Measurements from ENCODE around the gene KCNJ10.

The KCNJ10 gene

GRCh38 chr1:160063176-160063575 is 6.8 kb downstream of the KCNJ10 start:
- TF ChIP-seq, protein P1, sequence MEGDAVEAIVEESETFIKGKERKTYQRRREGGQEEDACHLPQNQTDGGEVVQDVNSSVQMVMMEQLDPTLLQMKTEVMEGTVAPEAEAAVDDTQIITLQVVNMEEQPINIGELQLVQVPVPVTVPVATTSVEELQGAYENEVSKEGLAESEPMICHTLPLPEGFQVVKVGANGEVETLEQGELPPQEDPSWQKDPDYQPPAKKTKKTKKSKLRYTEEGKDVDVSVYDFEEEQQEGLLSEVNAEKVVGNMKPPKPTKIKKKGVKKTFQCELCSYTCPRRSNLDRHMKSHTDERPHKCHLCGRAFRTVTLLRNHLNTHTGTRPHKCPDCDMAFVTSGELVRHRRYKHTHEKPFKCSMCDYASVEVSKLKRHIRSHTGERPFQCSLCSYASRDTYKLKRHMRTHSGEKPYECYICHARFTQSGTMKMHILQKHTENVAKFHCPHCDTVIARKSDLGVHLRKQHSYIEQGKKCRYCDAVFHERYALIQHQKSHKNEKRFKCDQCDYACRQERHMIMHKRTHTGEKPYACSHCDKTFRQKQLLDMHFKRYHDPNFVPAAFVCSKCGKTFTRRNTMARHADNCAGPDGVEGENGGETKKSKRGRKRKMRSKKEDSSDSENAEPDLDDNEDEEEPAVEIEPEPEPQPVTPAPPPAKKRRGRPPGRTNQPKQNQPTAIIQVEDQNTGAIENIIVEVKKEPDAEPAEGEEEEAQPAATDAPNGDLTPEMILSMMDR (conservative IDR thresholded peaks at IDR 0.05) = no peak
- H3K27ac ChIP-seq = no peak overlapping the region

- no peak overlapping the region for H3K27ac ChIP-seq
- TF ChIP-seq, protein P1 (conservative IDR thresholded peaks at IDR 0.05) = no peak
Measured at GRCh38 chr1:160062230-160062532, 7.8 kb downstream of the KCNJ10 start.

DNA sequence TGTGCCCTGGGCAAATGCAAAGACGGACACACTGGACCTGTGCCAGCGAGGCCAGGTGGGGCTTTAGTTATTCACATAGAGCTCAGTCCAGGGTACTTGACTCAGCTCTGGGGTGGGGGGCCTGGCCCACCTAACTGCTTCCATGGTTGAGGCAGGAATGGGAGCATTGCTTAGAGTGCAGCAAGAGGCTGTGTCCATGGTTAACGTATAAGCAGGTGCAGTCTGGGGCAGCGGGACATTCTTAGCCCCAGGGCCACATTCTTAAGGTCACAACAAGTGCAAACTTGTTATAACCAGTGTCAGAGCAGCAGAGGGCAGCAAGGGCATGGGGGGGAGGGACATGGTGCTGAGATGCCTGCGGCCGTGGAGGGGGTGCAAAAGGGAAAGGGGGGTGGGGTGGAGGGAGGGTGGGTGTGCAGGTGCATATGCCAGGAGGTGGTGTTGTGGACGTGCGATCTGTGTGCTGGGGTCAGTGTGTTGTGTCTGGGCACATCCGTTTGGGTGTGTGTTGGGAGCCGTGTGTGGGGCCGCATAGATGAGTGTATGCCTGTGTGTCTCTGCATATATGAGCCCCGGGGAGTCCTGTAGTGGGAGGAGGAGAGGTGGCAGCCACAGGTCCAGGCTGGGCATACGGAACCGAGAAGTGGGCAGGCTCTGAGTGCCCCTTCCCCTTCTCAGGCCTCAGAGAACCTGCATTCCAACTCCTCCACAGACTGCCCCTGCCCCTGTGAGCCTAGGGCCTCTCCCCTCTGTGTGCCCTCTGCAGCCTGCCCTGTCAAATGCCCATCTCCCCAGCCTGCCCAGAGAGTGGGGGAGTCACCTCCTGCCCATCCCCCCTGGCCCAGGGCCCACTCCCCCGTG is 8.4 kb downstream of the KCNJ10 start:
- TF ChIP-seq, protein P1 (conservative IDR thresholded peaks at IDR 0.05) = no peak
- no peak overlapping the region for H3K27ac ChIP-seq

- H3K27ac ChIP-seq = no peak overlapping the region
- TF ChIP-seq, protein P1 (conservative IDR thresholded peaks at IDR 0.05) = no peak
Measured at GRCh38 chr1:160058087-160058486, 11.9 kb downstream of the KCNJ10 start.

DNA sequence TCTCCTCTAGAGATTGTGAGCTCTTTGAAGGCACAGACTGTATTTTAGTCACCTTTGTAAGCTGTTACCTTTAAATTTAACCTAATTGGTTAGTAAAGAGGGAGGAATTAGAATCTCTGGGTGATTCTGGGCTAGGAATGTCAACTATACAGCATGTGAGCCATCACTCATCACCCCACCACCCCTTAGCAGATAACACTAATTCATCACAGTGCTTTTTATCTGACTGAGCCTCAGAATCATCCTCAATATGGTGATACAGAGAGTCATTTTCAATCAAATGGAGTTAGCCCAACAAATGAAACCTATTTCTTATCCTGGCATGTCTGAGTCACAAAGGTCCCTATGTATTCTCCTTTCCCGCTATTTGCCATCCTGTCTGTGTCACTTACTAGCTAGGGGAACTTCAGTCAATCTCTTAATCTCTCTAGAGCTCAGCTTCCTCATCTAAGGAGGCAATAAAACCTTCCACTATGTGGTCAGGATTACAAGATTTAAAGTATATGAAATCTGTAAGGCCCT is 13.3 kb downstream of the KCNJ10 start:
- TF ChIP-seq, protein P1 (conservative IDR thresholded peaks at IDR 0.05) = no peak

DNA sequence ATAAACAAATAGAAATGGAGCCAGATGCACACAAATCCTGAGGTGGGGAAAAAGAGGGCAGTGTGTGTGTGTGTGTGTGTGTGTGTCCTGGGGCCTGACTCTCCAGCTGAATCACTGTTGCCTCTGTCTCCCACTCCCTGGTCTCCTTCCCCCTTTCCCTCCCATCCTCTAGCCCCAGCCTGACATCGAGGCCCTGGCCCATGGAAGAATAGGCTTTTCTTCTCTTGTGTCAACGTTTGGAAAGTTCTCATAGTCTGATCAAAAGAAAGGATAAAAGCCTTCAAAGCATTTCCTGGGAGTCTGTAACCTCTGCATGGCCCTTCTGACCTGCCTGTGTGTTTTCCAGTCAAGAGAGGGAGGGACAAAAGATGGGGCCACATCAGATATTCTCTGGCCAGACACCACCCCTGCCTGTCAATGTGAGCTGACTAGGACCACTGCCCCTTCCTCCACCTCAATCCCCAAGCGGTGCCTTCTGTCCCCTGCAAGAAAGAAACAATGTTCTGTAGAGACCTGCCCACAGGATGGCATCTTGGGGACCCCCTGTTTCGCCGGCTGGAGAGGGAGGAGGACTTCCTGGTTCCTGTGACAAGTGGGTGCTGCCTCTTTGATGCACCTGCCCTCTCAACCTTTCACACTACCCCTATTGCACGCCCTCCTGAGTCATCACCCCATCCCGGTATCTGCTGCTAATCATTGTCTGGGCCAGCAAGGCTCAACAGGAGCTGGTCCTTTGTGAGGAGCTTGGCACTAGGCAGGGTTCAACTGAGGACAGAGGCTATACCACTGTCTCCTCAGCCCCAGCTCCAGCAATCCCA is 16.2 kb downstream of the KCNJ10 start:
- H3K27ac ChIP-seq = no peak overlapping the region
- TF ChIP-seq, protein P1 (conservative IDR thresholded peaks at IDR 0.05) = no peak

More for the DNA sequence above, 13.3 kb downstream of the KCNJ10 start:
- no peak overlapping the region for H3K27ac ChIP-seq

DNA sequence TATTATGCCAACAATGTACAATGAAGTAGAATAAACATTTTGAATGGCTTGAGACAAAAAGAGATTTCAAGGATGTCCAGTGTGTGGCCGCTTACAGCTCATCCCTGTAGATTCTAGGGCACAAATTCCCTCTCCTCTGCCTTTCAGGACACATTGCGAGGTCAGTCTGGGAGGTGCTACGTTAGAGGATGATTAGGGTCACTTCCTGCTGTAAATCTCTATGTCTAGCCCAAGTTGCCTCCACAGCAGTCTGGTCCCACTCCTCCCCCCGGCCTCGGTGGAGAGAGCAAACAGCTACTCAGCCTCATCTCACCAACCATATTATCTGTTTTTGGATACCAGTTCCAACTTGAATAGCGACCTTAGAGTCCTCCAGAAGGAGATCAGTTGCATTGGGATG is 17.0 kb downstream of the KCNJ10 start:
- TF ChIP-seq, protein P1 (conservative IDR thresholded peaks at IDR 0.05) = no peak
- no peak overlapping the region for H3K27ac ChIP-seq

Measured in VCaP (cell line).